Neural cell (in vitro differentiated cells): ENCODE data around the gene NUP210. TPM values are rescaled to one million over a fixed set of nuclear protein-coding genes. Genes with fewer than 3 reads are reported as not detected.

Source experiments
- H2AFZ ChIP-seq: fragments of 200-600, 300-800 bp; sonication (generic), shearing (Covaris generic); 2 replicates; pipeline ENCODE4 v1.6.0; 2014; ENCODE audit warnings: low read depth, mild to moderate bottlenecking, antibody characterized with exemption, low read length, moderate library complexity
- H3F3A ChIP-seq: fragments of 200-600 bp; shearing (Covaris generic); 2 replicates; pipeline ENCODE4 v1.6.1; 2016; ENCODE audit warnings: mild to moderate bottlenecking, moderate library complexity, mixed read lengths, antibody characterized with exemption, low read length; ENCODE audit not compliant: insufficient read depth, poor library complexity, severe bottlenecking
- H3K27ac ChIP-seq: fragments of 200-600, 300-800 bp; sonication (generic), shearing (Covaris generic); 2 replicates; pipeline ENCODE4 v1.5.1; 2014; ENCODE audit warnings: mild to moderate bottlenecking, low read length, moderate library complexity
- H3K27me3 ChIP-seq: fragments of 300-800, 200-600 bp; sonication (generic), shearing (Covaris generic); 2 replicates; pipeline ENCODE4 v1.6.0; 2014; ENCODE audit warnings: mild to moderate bottlenecking, low read depth, low read length, moderate library complexity; ENCODE audit not compliant: insufficient read depth
- H3K36me3 ChIP-seq: fragments of 300-800, 200-600 bp; sonication (generic), shearing (Covaris generic); 2 replicates; pipeline ENCODE4 v1.5.1; 2014; ENCODE audit warnings: mild to moderate bottlenecking, antibody characterized with exemption, low read length, moderate library complexity; ENCODE audit not compliant: insufficient read depth
- H3K4me2 ChIP-seq: fragments of 300-800, 200-600 bp; sonication (generic), shearing (Covaris generic); 2 replicates; pipeline ENCODE4 v1.6.0; 2014; ENCODE audit warnings: mild to moderate bottlenecking, low read length
- H3K4me3 ChIP-seq: fragments of 300-800, 200-600 bp; sonication (generic), shearing (Covaris generic); 2 replicates; pipeline ENCODE4 v1.5.1; 2014; ENCODE audit warnings: mild to moderate bottlenecking, low read length, moderate library complexity
- H3K79me2 ChIP-seq: fragments of 200-600 bp; shearing (Covaris generic); replicated peaks from 2 replicates; pipeline ENCODE4 v1.6.0; 2014; ENCODE audit warnings: mild to moderate bottlenecking, low read length, moderate library complexity; ENCODE audit not compliant: insufficient read depth
- H3K9ac ChIP-seq: fragments of 300-800, 200-600 bp; sonication (generic), shearing (Covaris generic); 2 replicates; pipeline ENCODE4 v1.6.1; 2016; ENCODE audit warnings: mild to moderate bottlenecking, low read length, mixed read lengths
- H3K9me2 ChIP-seq: fragments of 200-600 bp; shearing (Covaris generic); 2 replicates; pipeline ENCODE4 v1.6.1; 2016; ENCODE audit warnings: mild to moderate bottlenecking, low read length, mixed read lengths; ENCODE audit not compliant: insufficient read depth
- H3K9me3 ChIP-seq: fragments of 200-600, 300-800 bp; sonication (generic), shearing (Covaris generic); 2 replicates; pipeline ENCODE4 v1.6.1; 2016; ENCODE audit warnings: mild to moderate bottlenecking, mixed run types, low read length, moderate library complexity, mixed read lengths
- H4K20me1 ChIP-seq: fragments of 200-600 bp; shearing (Covaris generic); 2 replicates; pipeline ENCODE4 v1.6.1; 2016; ENCODE audit warnings: mild to moderate bottlenecking, mixed run types; ENCODE audit not compliant: insufficient read depth
- CTCF ChIP-seq: fragments of 450-650 bp; IDR thresholded peaks from 2 replicates; pipeline ENCODE4 v1.5.1; 2014; ENCODE audit warnings: antibody characterized with exemption, mild to moderate bottlenecking, moderate library complexity; ENCODE audit not compliant: poor library complexity, severe bottlenecking
- EP300 ChIP-seq: fragments of 450-650 bp; conservative IDR thresholded peaks from 2 replicates; pipeline ENCODE4 v1.6.1; 2014; ENCODE audit warnings: antibody characterized with exemption, mild to moderate bottlenecking, moderate library complexity; ENCODE audit not compliant: poor library complexity, severe bottlenecking
- EZH2 ChIP-seq: fragments of 200-600, 300-800 bp; shearing (Covaris generic), sonication (generic); IDR thresholded peaks from 2 replicates; pipeline ENCODE4 v1.6.1; 2014; ENCODE audit warnings: antibody characterized with exemption, low read length, borderline replicate concordance, mild to moderate bottlenecking; ENCODE audit not compliant: insufficient read depth, poor library complexity, severe bottlenecking
- MXI1 ChIP-seq: fragments of 450-650 bp; conservative IDR thresholded peaks from 2 replicates; pipeline ENCODE4 v1.6.1; 2014; ENCODE audit warnings: antibody characterized with exemption, mild to moderate bottlenecking; ENCODE audit not compliant: poor library complexity, severe bottlenecking
- SMC3 ChIP-seq: fragments of 450-650 bp; conservative IDR thresholded peaks from 2 replicates; pipeline ENCODE4 v1.6.1; 2014; ENCODE audit warnings: antibody characterized with exemption, mild to moderate bottlenecking, moderate library complexity; ENCODE audit not compliant: poor library complexity
- TAF1 ChIP-seq: IDR thresholded peaks from 2 replicates; pipeline ENCODE4 v1.6.1; 2012; ENCODE audit warnings: low read depth
- polyA plus RNA-seq: library from polyadenylated mRNA; depleted of rRNA; stranded (reverse); fragments of >200 nt; gene quantifications from 2 replicates; pipeline ENCODE4 v1.2.3, GENCODE V29; 2014
- TF ChIP-seq, protein P1 (sequence below): IDR thresholded peaks from 2 replicates; pipeline ENCODE4 v1.6.1; 2012; ENCODE audit warnings: borderline replicate concordance

Gene NUP210
- polyA plus RNA-seq, 1 donor from 2014 or later = 8.2 TPM

DNA sequence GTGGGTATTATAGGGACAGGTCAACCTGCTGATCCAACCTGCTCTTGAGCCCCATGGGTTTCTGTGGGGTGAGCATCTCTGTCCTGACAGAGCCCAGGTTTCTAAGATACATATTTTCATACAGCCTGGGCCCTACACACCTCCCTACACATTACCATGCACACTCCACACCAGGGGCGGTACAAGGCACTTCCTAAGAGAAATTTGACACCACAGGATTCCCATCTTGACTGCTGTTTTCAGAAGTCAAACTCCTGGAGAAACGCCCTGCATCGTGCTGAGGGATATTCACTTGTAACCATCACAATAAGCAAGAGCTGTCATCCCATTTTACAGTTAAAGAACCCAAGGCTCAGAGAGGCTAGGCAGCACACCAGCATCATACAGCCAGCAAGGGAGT is 50.1 kb downstream of the NUP210 start:
- H3K9ac ChIP-seq = no peak overlapping the region
- H3K9me3 ChIP-seq = no peaks in the 10 kb centered on the region
- no peak overlapping the region for H3K27ac ChIP-seq
- TF ChIP-seq EP300 (no peak), EZH2 (no peak), MXI1 (no peak), TAF1 (no peak), SMC3 (no peak), CTCF (no peak)
- TF ChIP-seq, protein P1, sequence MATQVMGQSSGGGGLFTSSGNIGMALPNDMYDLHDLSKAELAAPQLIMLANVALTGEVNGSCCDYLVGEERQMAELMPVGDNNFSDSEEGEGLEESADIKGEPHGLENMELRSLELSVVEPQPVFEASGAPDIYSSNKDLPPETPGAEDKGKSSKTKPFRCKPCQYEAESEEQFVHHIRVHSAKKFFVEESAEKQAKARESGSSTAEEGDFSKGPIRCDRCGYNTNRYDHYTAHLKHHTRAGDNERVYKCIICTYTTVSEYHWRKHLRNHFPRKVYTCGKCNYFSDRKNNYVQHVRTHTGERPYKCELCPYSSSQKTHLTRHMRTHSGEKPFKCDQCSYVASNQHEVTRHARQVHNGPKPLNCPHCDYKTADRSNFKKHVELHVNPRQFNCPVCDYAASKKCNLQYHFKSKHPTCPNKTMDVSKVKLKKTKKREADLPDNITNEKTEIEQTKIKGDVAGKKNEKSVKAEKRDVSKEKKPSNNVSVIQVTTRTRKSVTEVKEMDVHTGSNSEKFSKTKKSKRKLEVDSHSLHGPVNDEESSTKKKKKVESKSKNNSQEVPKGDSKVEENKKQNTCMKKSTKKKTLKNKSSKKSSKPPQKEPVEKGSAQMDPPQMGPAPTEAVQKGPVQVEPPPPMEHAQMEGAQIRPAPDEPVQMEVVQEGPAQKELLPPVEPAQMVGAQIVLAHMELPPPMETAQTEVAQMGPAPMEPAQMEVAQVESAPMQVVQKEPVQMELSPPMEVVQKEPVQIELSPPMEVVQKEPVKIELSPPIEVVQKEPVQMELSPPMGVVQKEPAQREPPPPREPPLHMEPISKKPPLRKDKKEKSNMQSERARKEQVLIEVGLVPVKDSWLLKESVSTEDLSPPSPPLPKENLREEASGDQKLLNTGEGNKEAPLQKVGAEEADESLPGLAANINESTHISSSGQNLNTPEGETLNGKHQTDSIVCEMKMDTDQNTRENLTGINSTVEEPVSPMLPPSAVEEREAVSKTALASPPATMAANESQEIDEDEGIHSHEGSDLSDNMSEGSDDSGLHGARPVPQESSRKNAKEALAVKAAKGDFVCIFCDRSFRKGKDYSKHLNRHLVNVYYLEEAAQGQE = no peak
- H3F3A ChIP-seq = no peaks in the 10 kb centered on the region
- H3K4me3 ChIP-seq = no peak overlapping the region
- H3K9me2 ChIP-seq = no peaks in the 10 kb centered on the region
- H3K36me3 ChIP-seq = peaks cover 10% of the 10 kb centered on the region
- no peaks in the 10 kb centered on the region for H3K27me3 ChIP-seq
- no peaks in the 10 kb centered on the region for H4K20me1 ChIP-seq
- H2AFZ ChIP-seq = no peak overlapping the region
- no peak overlapping the region for H3K4me2 ChIP-seq
- no peaks in the 10 kb centered on the region for H3K79me2 ChIP-seq

- Histone ChIP-seq H4K20me1 (no peaks in the 10 kb centered on the region), H3K79me2 (no peaks in the 10 kb centered on the region), H2AFZ (no peak overlapping the region), H3K9me3 (no peaks in the 10 kb centered on the region), H3K36me3 (peaks cover 10% of the 10 kb centered on the region), H3F3A (no peaks in the 10 kb centered on the region), H3K9ac (no peak overlapping the region), H3K27ac (no peak overlapping the region), H3K4me2 (no peak overlapping the region), H3K9me2 (no peaks in the 10 kb centered on the region), H3K27me3 (no peaks in the 10 kb centered on the region), H3K4me3 (no peak overlapping the region)
- no peak for TF ChIP-seq EP300
- TF ChIP-seq CTCF = no peak
- TF ChIP-seq EZH2 = no peak
These were observed 51.3 kb downstream of the NUP210 start for GRCh38 chr3:13368834-13369233.
